ENCODE data around the gene SMURF1. TPM values are rescaled to one million over a fixed set of nuclear protein-coding genes. Genes with fewer than 3 reads are reported as not detected.
A peak's percentile ranks its signal among the peaks of the same experiment; 100 is the strongest.
"Not testable (repeated sequence)": the region's sequence is repeated elsewhere in the genome, so short reads cannot be mapped to it uniquely, and the experiment has no call there.

The SMURF1 gene
- total RNA-seq, 1 donor from 2014 or later, result 20.1 TPM

DNA sequence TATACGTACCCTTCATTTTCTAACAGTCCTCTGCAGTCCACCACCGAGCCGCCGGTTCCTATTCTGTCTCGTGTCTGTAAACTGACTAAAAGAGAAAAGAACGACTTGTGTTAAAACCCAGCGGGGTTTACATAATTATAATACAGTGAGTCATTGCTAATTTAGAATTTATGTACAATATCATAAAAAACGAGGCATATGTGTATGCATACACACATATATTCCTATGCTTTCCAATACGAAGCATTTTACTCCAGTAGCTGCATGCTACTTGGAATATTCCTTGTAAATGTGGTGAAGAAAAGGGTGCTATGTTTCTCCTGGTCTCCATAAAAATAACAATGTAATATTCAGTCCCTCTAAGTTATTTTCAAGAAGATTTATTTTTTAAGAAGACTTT, 89.1 kb downstream of the SMURF1 start:
- no peak for DNase-seq (ENCODE audit: low read depth, low spot score)

DNA sequence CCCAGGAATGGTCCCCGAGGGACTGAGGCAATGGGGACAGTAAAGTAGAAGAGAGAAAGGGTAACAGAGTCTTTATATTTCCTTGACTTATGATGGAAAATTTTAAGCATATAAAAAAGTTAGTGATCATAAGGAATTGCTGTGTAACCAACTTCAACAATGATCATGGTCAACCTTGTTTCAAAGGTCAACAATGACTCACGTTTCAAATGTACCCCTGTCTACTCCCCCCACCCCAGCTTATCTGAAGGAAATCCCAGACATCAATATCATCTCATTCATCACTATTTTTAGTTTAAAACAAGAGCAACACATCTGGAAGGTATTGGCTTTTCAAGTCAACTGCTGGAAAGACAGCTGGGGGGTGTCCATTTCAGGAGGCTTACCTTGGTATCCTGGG, 92.9 kb downstream of the SMURF1 start:
- DNase-seq (ENCODE audit: low read depth, low spot score), result no peak

DNA sequence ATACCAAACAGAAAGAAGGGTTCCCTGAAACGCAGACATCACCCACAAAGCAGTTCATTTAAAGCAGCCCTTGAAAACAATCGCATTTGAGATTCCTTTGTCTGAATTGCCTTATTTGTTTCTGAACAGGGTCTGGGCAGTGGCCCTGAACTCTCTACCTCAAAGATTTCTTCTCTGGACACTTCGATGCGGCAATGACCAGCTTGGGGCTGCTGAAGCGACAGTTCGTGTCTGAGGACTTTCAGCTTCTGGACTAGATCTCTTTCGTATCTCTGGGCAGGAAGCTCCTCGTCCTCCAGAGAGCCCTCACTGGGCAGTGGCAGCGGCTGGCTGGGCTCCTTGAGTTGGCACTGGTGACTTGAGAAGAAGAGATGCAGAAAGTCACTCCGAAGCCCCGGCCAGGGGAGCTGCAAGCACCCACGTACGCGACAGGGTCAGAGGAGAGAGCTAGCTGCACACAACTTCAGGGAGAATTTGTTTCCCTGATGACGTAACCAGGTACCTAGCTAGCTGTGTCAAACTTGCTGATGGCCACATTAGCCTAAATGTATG, 96.3 kb downstream of the SMURF1 start:
- DNase-seq (ENCODE audit: low read depth, low spot score), result no peak

DNA sequence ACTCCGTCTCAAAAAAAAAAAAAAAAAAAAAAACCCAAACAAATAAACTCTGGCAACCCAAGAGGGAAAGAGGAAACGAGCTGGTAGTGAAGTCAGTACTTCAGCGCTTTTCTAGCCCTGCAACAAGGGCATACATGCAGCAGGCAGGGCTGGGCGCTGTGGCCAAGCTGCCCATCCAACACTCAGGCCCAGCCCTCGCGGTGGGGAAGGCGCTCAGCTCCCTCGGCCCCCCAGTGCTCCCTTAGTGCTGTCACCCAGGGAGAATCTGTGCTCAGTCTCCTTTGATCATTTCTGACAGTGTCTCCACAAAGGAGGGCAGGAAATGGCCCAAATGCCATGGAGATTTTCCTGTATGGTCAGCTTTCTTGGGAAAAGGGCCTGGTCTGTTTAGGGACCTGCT, 97.2 kb downstream of the SMURF1 start:
- DNase-seq (ENCODE audit: low read depth, low spot score), result no peak

DNA sequence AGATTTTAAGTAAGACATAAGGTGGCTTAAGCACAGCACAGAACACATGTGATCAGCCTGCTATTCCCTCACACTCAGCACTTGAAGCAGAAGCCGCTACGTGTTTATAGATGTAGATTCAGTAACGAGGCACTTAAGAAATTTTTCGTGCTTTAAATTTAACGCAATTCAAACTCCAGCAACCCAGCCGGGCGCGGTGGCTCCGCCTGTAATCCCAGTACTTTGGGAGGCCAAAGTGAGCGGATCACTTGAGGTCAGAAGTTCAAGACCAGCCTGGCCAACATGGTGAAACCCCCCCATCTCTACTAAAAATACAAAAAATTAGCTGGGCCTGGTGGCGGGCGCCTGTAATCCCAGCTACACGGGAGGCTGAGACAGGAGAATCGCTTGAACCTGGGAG, 97.6 kb downstream of the SMURF1 start:
- not testable (repeated sequence) for DNase-seq (ENCODE audit: low read depth, low spot score)

DNA sequence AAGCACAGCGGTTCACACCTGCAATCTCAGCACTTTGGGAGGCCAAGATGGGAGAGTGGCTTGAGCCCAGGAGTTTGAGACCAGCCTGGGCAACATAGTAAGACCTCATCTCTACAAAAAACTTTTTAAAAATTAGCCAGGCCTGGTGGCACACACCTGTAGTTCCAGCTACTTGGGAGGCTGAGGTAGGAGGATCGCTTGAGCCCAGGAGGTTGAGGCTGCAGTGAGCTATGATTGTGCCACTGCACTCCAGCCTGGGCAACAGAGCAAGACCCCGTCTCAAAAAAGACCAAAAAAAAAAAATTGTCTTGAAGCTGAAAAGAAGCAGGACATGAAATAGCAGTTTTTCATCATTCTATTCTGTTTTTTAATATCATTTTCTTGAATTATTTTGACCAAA, 99.0 kb downstream of the SMURF1 start:
- DNase-seq (ENCODE audit: low read depth, low spot score), result not testable (repeated sequence)

DNA sequence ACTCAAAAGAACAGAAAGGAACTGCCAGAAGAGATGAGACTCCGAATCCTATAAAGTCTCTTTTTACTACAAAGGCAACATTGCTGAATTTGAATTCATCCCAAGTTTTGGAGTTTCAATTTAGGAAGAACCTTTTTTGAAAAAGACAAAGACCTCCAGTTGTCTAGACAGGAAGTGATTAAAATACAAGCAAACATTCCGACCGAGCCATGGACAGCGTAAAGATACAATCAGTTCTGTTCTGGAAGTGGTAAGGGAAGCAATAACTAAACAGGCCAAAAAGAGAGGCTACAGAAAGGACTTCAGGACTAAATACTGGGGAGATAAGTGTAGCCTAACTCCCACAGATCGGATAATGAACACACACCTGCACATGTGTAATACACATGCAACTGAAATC, 101.0 kb downstream of the SMURF1 start:
- peak; percentile 43 for DNase-seq (ENCODE audit: low read depth, low spot score)

DNA sequence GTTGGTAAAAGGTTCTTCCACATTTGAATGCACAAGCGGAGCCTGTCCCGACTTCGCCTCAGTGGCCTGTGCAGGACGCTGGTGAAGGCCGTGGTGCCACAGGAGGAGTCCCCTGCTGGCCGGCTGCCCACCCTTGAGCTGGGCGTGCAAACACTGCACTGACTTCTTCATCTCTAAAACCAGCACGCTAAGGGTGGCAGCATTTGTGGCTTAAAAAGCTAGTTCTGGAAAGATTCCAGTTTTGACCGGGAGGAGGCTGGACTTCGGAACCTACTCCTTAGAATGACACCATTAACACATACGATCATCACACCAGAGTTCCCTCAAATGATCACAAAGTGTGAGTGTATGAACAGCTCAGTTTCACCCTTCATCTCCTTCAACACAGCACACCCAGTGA, 102.4 kb downstream of the SMURF1 start:
- no peak for DNase-seq (ENCODE audit: low read depth, low spot score)

DNA sequence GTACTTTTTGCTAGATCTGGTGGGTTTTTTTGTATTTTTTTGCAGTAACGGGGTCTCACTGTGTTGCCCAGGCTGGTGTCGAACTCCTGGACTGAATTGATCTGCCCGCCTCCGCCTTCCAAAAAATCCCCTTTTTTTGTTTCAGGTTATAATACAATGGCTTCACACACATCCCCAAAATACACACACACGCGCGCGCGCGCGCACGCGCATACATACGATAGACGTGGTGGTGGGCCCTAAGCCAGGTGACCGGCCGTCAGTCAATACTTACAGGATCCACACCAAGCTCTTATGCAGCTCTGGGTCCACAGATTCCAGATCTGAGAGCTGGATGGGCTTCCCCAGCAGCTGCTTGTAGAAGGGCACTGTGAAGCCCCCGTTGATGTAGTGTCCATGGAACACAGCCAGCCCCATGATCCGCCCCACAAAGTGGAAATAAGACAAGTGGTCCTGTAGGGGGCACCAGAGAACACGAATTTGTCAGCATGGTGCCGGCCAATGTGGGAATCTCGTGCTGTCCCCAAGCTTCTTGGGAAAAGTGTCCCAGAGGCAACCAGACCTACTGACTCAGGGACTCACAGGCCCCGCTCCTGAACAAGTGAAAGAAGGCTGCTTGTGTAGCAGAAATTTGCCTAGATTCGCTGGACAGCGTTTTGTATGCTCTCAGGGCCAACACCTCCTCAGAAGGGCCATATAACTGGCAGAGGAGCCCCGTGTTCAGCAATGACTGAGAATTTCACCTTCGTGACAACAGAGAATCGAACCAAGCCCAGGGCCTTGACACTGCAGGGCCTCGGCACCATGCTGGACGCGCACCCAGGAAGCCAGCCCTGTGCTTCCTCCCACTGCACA, 103.6 kb downstream of the SMURF1 start:
- peak; percentile 71 for DNase-seq (ENCODE audit: low read depth, low spot score)

DNA sequence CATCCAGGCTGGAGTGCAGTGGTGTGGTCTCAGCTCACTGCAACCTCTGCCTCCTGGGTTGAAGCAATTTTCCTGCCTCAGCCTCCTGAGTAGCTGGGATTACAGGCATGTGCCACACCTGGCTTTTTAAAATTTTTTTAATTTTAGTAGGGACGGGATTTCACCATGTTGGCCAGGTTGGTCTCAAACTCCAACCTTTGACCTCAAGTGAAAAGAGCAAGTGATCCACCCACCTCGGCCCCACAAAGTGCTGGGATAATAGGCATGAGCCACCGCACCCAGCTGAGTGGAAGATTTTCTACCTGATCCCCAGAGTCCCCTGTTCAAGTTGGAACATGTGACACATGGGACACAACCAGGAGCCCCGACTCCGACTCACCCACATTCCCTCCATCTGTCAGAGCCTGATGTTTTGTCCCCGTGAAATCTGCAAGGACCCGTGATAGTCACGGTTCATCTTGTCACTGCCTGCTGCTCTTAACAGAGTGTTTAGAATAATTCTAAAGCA, 104.5 kb downstream of the SMURF1 start:
- no peak for DNase-seq (ENCODE audit: low read depth, low spot score)

DNA sequence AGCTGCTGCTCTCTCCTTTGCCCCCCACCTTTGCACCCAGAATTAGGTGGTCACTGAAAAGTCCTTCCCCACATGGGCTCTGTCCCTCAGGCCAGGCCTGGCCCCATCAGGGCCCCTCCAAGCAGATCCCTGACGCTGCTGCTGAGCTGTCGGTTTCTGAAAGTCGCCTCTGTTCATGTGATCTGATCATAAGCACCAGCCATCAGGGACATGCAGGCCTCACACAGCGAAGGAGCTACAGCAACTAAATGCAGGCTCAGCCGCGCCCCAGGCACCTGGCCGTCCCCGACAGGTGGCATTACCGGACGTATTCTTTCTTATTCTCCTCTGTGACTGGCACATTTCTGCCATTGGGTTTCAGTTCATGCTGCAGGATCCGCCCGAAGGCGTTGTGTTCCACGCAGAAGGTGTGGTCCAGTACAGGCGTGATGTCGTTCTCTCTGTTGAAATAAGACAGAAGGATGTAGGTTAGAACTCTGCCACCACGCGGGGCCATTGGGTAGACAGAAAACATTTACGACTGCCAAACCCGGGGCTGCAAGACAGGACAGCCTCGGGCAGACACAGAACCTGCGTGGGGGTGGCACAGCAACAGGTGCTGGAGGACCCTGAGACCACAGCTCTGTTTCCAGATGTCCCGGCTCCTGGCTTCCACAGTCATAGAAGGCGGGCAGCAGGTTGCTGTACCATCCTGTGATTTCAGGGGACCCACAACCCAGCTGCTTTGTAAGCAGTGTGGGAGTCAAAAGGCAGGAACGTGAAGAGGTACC, 105.6 kb downstream of the SMURF1 start:
- no peak for DNase-seq (ENCODE audit: low read depth, low spot score)

DNA sequence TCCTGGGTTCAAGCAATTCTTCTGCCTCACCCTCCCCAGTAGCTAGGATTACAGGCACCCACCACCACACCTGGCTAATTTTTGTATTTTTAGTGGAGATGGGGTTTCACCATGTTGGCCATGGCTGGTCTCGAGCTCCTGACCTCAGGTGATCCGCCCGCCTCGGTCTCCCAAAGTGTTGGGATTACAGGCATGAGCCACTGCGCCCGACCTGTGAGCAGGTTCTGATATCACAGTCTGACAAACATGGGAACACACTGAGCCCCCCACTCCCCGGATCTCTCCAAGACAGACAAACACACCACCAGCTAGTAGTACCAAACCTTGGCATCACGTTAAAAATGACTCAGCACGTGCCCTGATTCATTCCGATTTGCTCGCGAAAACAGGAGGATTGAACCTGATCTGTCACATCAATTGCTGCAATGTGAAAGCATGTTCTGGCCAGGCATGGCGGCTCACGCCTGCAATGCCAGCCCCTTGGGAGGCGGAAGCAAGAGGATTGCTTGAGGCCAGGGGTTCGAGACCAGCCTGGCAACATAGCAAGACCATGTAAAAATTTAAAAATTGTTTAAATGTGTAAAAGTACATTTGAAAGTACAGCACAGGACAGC, 106.5 kb downstream of the SMURF1 start:
- no peak for DNase-seq (ENCODE audit: low read depth, low spot score)

DNA sequence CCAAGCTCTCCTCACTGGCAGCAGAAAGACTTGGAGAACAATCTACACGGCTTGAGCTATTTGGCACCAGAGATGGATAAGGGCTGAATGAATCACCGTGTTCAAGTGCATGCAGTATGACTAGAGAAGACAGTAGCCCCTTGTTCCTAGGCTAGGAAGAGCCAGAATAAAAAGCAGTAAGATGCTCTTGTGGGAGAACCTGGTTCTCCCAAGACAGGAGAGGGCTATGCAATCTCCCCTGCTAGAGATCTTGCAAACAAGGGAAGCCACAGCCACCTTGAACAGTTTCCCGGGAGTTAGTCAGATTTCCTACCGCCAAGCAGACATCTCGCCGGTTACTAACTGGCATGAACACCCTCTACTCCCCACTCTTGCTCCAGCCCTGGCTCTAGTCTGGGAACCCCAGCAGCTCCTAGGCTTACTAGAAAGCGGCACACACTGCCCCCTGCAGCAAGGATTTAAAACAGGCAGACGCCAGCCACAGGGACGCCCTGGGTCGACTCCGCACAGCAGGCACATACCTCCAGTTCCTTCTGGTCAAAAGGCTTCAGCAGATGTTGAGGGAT, 107.3 kb downstream of the SMURF1 start:
- no peak for DNase-seq (ENCODE audit: low read depth, low spot score)

DNA sequence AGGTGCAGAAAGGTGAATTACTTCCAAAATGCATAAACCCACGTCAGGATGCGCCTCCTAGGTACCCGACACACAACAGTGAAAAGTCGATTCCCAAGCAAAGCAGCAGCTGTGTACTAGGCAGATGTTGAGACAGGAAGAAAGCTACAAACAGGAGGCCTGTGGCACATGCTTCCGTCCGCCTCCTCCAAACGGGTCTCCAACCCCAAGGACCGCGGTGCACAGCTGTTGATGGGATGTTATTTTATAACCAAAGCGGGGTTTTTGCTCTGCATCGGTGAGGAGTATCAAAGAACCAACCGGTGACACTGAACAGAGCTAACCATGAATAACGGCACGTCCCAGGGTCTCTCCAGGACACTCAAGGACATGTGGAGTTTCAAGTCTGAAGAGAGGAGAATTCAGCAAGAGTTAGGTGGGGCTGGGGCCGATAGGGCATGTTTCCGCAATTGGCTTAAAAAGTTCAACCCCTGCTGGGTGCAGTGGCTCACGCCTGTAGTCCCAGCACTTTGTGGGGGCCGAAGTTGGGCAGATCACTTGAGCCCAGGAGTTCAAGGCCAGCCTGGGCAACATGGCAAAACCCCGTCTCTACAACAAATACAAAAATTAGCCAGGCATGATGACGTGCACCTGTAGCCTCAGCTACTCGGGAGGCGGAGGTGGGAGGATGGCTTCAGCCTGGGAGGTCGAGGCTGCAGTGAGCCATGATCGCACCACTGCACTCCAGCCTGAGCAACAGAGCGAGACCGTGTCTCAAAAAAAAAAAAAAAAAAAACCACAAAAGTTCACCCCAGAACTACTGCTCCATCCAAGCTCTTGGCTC, 108.0 kb downstream of the SMURF1 start:
- no peak for DNase-seq (ENCODE audit: low read depth, low spot score)

DNA sequence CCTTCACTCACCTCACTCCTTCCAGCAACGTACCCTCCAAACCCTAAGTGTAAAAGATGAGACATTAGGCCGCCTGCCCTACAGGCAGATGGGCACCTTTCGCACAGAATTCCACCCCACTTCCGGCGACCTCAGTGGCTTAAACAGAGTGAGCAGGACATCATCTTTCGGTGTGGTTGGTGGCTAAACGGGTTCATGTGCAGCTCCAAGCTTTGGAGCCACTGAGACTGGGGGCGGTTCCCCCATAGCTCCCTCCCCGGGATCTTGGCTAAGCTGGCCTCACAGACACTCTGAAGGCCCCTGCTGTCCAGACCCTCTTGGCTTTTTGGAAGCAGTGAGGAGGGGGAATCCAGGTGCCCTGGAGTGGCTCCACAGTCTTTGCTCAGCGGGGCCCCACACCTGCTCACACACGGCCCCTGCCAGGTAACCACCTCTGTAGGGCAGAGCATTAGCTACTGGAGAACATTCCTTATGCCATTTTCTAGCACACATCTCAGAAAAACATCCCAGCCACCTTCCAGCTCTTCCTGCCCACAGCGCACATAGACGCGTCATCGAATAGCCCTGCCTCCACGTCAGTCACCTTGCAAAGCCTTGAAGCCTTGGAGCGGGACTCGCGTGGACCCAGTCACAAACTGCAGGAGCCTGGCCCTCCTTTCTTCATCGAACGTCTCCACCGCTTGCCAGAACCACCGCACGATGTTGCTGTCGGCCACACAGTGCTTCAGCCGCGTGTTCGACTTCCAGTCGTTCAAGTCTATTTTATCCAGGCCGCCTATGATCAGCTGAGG, 108.8 kb downstream of the SMURF1 start:
- DNase-seq (ENCODE audit: low read depth, low spot score), result no peak

DNA sequence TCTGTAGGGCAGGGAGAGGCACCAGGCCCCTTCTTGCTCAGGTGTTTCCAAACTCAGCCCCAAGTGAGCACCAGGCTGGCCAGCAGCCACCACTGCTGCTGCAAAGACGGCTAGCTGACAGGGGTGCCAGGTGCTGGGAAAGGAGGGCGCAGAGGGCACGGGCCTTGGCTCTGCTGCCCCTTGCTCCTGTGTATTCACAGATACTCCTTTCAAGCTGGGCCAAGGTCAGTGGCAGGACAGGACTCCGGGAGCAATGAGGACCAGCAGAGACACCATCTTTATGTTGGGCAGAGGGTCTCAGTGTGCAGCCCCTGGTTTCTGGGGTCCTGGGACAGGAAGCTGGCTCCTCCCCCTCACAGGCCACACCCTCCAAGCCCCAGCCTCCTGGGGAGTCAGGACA, 110.1 kb downstream of the SMURF1 start:
- no peak for DNase-seq (ENCODE audit: low read depth, low spot score)

DNA sequence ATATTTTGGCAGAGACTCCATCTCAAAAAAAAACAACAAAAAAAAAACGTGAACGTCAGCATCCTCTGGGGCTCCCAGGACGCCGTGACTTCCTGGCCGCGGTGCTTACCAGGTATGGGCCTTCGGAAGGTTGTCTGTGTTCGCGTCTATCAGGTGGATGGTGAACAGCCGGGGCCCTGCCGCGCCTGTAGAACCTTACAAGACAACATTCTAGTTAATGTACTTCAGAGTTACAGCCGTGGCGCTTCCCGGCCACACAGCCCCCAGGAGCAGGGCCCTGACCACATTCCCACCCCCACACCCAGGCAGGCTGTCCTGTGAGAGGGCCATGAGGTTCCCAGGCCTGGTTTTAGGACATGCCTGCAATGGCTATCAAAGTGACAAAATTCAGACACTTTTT, 111.0 kb downstream of the SMURF1 start:
- no peak for DNase-seq (ENCODE audit: low read depth, low spot score)

DNA sequence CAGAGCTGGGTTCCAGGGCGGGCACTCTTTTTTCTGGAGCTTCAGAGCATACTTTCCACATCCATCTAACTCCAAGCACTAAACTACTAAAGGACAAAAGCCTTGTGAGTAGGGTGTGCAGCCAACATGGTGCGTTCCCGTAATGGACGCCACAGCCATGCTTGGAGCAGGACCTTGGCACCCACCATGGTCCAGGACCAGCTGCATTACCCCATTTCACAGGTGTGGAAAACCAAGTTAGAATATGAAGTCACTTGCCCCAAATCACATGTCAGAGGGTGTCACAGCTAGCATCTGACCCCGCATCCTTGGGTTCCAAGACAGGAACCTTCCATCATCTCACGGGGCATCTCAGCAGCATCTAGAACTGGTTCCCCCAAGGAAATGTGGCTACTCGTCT, 112.4 kb downstream of the SMURF1 start:
- DNase-seq (ENCODE audit: low read depth, low spot score), result no peak

DNA sequence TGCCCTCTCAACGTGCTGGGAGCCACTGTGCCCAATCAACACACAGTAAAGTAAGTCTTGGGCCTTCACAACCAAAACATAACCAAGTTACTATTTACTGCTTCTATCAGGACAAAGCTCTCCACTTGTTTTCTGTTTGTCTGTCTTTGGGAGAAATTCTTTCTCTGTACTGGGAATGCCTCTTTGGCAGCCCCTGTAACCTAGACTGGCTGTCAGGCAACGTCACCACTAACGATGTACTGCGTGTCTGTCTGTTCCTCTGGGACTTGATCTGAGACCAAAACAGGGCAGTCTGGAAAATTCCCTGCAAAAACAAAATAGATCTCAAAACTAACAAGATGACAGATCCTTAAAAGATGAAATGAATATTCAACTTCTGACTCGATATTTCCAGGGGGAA, 113.0 kb downstream of the SMURF1 start:
- DNase-seq (ENCODE audit: low read depth, low spot score), result no peak

DNA sequence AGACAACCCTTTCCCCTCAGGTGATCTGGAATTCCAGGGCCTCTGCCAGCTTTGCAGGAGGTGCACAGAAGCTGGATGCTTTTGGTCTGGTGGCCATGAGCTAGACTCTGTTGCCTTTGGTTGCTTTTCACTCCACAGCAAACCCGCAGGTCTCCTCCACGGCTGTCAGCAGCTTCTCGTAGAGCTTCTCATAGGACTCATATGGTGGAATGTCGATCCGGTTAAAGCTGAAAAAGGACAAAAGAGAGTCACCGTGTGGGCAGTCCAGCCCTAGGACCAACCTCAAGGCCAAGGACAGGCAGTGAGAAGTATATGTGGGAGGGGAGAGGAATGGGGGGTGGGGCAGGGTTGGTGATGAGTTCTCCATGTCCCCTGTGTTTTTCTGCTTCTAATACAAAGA, 113.5 kb downstream of the SMURF1 start:
- no peak for DNase-seq (ENCODE audit: low read depth, low spot score)
